Measurements from ENCODE around the gene PARD3.

PARD3 gene

GRCh38 chr10:34494012-34494411 is 321.1 kb downstream of the PARD3 start:
- DNase-seq (ENCODE audit: low read depth) = no peak

- DNase-seq (ENCODE audit: low read depth) = no peak
Measured at GRCh38 chr10:34492081-34492480, 323.0 kb downstream of the PARD3 start.

GRCh38 chr10:34491678-34492077 is 323.4 kb downstream of the PARD3 start:
- DNase-seq (ENCODE audit: low read depth) = no peak

- DNase-seq (ENCODE audit: low read depth) = no peak
Measured at GRCh38 chr10:34489973-34490745, 324.9 kb downstream of the PARD3 start.

- no peak for DNase-seq (ENCODE audit: low read depth)
Measured at GRCh38 chr10:34489411-34489810, 325.7 kb downstream of the PARD3 start.

GRCh38 chr10:34488476-34489130 is 326.5 kb downstream of the PARD3 start:
- DNase-seq (ENCODE audit: low read depth) = no peak

- DNase-seq (ENCODE audit: low read depth) = no peak
Measured at GRCh38 chr10:34486008-34486407, 329.1 kb downstream of the PARD3 start.

- no peak for DNase-seq (ENCODE audit: low read depth)
Measured at GRCh38 chr10:34484164-34484563, 330.9 kb downstream of the PARD3 start.

GRCh38 chr10:34480345-34480744 is 334.8 kb downstream of the PARD3 start:
- no peak for DNase-seq (ENCODE audit: low read depth)

GRCh38 chr10:34479520-34480179 is 335.4 kb downstream of the PARD3 start:
- no peak for DNase-seq (ENCODE audit: low read depth)

- no peak for DNase-seq (ENCODE audit: low read depth)
Measured at GRCh38 chr10:34477249-34477648, 337.8 kb downstream of the PARD3 start.

- no peak for DNase-seq (ENCODE audit: low read depth)
Measured at GRCh38 chr10:34476608-34477007, 338.5 kb downstream of the PARD3 start.

- DNase-seq (ENCODE audit: low read depth) = no peak
Measured at GRCh38 chr10:34475786-34476185, 339.3 kb downstream of the PARD3 start.

- no peak for DNase-seq (ENCODE audit: low read depth)
Measured at GRCh38 chr10:34475274-34475646, 339.8 kb downstream of the PARD3 start.

- DNase-seq (ENCODE audit: low read depth) = no peak
Measured at GRCh38 chr10:34474555-34475273, 340.4 kb downstream of the PARD3 start.

- DNase-seq (ENCODE audit: low read depth) = no peak
Measured at GRCh38 chr10:34474009-34474376, 341.1 kb downstream of the PARD3 start.

GRCh38 chr10:34473174-34474008 is 341.7 kb downstream of the PARD3 start:
- DNase-seq (ENCODE audit: low read depth) = no peak

GRCh38 chr10:34470307-34470706 is 344.8 kb downstream of the PARD3 start:
- no peak for DNase-seq (ENCODE audit: low read depth)

- no peak for DNase-seq (ENCODE audit: low read depth)
Measured at GRCh38 chr10:34469446-34469845, 345.6 kb downstream of the PARD3 start.

GRCh38 chr10:34467902-34468301 is 347.2 kb downstream of the PARD3 start:
- no peak for DNase-seq (ENCODE audit: low read depth)

- no peak for DNase-seq (ENCODE audit: low read depth)
Measured at GRCh38 chr10:34467364-34467763, 347.7 kb downstream of the PARD3 start.

- no peak for DNase-seq (ENCODE audit: low read depth)
Measured at GRCh38 chr10:34465678-34466077, 349.4 kb downstream of the PARD3 start.

Measured in activated T-helper 9 cell treated with anti-CD3 and anti-CD28 coated beads, Interleukin-2, amount 50 U/mL, for 16 hours (primary cell).